Measurements from ENCODE around the gene BAHD1.

- TF ChIP-seq, protein P1, sequence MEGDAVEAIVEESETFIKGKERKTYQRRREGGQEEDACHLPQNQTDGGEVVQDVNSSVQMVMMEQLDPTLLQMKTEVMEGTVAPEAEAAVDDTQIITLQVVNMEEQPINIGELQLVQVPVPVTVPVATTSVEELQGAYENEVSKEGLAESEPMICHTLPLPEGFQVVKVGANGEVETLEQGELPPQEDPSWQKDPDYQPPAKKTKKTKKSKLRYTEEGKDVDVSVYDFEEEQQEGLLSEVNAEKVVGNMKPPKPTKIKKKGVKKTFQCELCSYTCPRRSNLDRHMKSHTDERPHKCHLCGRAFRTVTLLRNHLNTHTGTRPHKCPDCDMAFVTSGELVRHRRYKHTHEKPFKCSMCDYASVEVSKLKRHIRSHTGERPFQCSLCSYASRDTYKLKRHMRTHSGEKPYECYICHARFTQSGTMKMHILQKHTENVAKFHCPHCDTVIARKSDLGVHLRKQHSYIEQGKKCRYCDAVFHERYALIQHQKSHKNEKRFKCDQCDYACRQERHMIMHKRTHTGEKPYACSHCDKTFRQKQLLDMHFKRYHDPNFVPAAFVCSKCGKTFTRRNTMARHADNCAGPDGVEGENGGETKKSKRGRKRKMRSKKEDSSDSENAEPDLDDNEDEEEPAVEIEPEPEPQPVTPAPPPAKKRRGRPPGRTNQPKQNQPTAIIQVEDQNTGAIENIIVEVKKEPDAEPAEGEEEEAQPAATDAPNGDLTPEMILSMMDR (IDR thresholded peaks at IDR 0.05), result no peak
- no peak for TF ChIP-seq POLR2A (IDR thresholded peaks at IDR 0.05; ENCODE audit: low read depth)
Observed at GRCh38 chr15:40513609-40514008, 72.9 kb downstream of the BAHD1 start.
